ENCODE measurements around the gene AFF3.

The AFF3 gene

GRCh38 chr2:99573634-99574251 lies 568.6 kb downstream of the AFF3 start:
- ChIA-PET POLR2A (no interaction called here), CTCF (interaction anchor here (0.5 to 1.5 kb wide), 3 partner anchors 15 to 236 kb away, joined by 3 to 4 read pairs (median 3); no protein-coding TSS in a partner anchor)
- TF ChIP-seq PKNOX1 (IDR thresholded peaks at IDR 0.05): no peak
- no peak for TF ChIP-seq NFRKB (IDR thresholded peaks at IDR 0.05)
- no peak for TF ChIP-seq FOXK2 (IDR thresholded peaks at IDR 0.05)
- no peak for TF ChIP-seq CTBP1 (IDR thresholded peaks at IDR 0.05; ENCODE audit: borderline replicate concordance)
- TF ChIP-seq ZNF384 (IDR thresholded peaks at IDR 0.05): no peak
- TF ChIP-seq BHLHE40 (IDR thresholded peaks at IDR 0.05; ENCODE audit: borderline replicate concordance): no peak
- no peak for TF ChIP-seq L3MBTL2 (conservative IDR thresholded peaks at IDR 0.05)
- no peak for TF ChIP-seq LEF1 (IDR thresholded peaks at IDR 0.05; ENCODE audit: borderline replicate concordance)
- TF ChIP-seq FOXM1 (IDR thresholded peaks at IDR 0.05; ENCODE audit: borderline replicate concordance): no peak
- no peak for TF ChIP-seq ARNT (IDR thresholded peaks at IDR 0.05)
- TF ChIP-seq FOXA1 (IDR thresholded peaks at IDR 0.05): no peak
- no peak for TF ChIP-seq ELF4 (IDR thresholded peaks at IDR 0.05)
- TF ChIP-seq SP1 (IDR thresholded peaks at IDR 0.05): no peak
- no peak for DNase-seq (ENCODE audit: extremely low spot score)

- CTCF ChIA-PET: interaction anchor here (0.7 to 1.5 kb wide), 2 partner anchors 13 to 182 kb away, joined by 4 read pairs; no protein-coding TSS in a partner anchor
- DNase-seq (ENCODE audit: extremely low spot score): no peak
- POLR2A ChIA-PET: no interaction called here
- TF ChIP-seq TARDBP (IDR thresholded peaks at IDR 0.05): no peak
These were observed 569.8 kb downstream of the AFF3 start for GRCh38 chr2:99572373-99573164.

- POLR2A ChIA-PET: no interaction called here
- CTCF ChIA-PET: interaction anchor here (1.5 kb wide), 1 partner anchor 13 kb away, joined by 4 read pairs; no protein-coding TSS in a partner anchor
- no peak for DNase-seq (ENCODE audit: extremely low spot score)
- TF ChIP-seq L3MBTL2 (conservative IDR thresholded peaks at IDR 0.05): no peak
- peak; percentile 20; the same call in 1 of the 2 replicates for TF ChIP-seq PKNOX1 (IDR thresholded peaks at IDR 0.05)
These were observed 570.4 kb downstream of the AFF3 start for GRCh38 chr2:99571954-99572353.

GRCh38 chr2:99571533-99571932 lies 570.9 kb downstream of the AFF3 start:
- POLR2A ChIA-PET: no interaction called here
- CTCF ChIA-PET: no interaction called here
- TF ChIP-seq ZNF384 (IDR thresholded peaks at IDR 0.05) (no peak), L3MBTL2 (conservative IDR thresholded peaks at IDR 0.05) (no peak), FOXA1 (IDR thresholded peaks at IDR 0.05) (no peak), LEF1 (IDR thresholded peaks at IDR 0.05; ENCODE audit: borderline replicate concordance) (no peak), SP1 (IDR thresholded peaks at IDR 0.05) (no peak), FOXM1 (IDR thresholded peaks at IDR 0.05; ENCODE audit: borderline replicate concordance) (no peak), NFRKB (IDR thresholded peaks at IDR 0.05) (no peak), PKNOX1 (IDR thresholded peaks at IDR 0.05) (no peak), FOXK2 (IDR thresholded peaks at IDR 0.05) (no peak), SUZ12 (IDR thresholded peaks at IDR 0.05) (no peak), ELF4 (IDR thresholded peaks at IDR 0.05) (no peak), BHLHE40 (IDR thresholded peaks at IDR 0.05; ENCODE audit: borderline replicate concordance) (no peak), CTBP1 (IDR thresholded peaks at IDR 0.05; ENCODE audit: borderline replicate concordance) (no peak), HDGF (IDR thresholded peaks at IDR 0.05; ENCODE audit: borderline replicate concordance) (no peak), TARDBP (IDR thresholded peaks at IDR 0.05) (no peak), ARNT (IDR thresholded peaks at IDR 0.05) (no peak)
- no peak for DNase-seq (ENCODE audit: extremely low spot score)

- DNase-seq (ENCODE audit: extremely low spot score): no peak
- TF ChIP-seq ELF4 (IDR thresholded peaks at IDR 0.05): no peak
- no peak for TF ChIP-seq ARNT (IDR thresholded peaks at IDR 0.05)
- TF ChIP-seq L3MBTL2 (conservative IDR thresholded peaks at IDR 0.05): no peak
- no peak for TF ChIP-seq FOXK2 (IDR thresholded peaks at IDR 0.05)
- TF ChIP-seq LEF1 (IDR thresholded peaks at IDR 0.05; ENCODE audit: borderline replicate concordance): no peak
- no peak for TF ChIP-seq FOXM1 (IDR thresholded peaks at IDR 0.05; ENCODE audit: borderline replicate concordance)
- TF ChIP-seq NFRKB (IDR thresholded peaks at IDR 0.05): no peak
- TF ChIP-seq PKNOX1 (IDR thresholded peaks at IDR 0.05): no peak
- no peak for TF ChIP-seq SUZ12 (IDR thresholded peaks at IDR 0.05)
- TF ChIP-seq ZNF384 (IDR thresholded peaks at IDR 0.05): no peak
- TF ChIP-seq TARDBP (IDR thresholded peaks at IDR 0.05): no peak
- TF ChIP-seq SP1 (IDR thresholded peaks at IDR 0.05): no peak
- no peak for TF ChIP-seq FOXA1 (IDR thresholded peaks at IDR 0.05)
- TF ChIP-seq BHLHE40 (IDR thresholded peaks at IDR 0.05; ENCODE audit: borderline replicate concordance): no peak
- no peak for TF ChIP-seq HDGF (IDR thresholded peaks at IDR 0.05; ENCODE audit: borderline replicate concordance)
- no peak for TF ChIP-seq CTBP1 (IDR thresholded peaks at IDR 0.05; ENCODE audit: borderline replicate concordance)
- ChIA-PET POLR2A (no interaction called here), CTCF (interaction anchor here (0.9 kb wide), 1 partner anchor 13 kb away, joined by 3 read pairs; no protein-coding TSS in a partner anchor)
These were observed 571.4 kb downstream of the AFF3 start for GRCh38 chr2:99571021-99571420.

All from HEK293T (cell line).